Endothelial cell (in vitro differentiated cells): ENCODE measurements around the gene MAD1L1. TPM values are rescaled to one million over a fixed set of nuclear protein-coding genes. Genes with fewer than 3 reads are reported as not detected.

ENCODE experiments used
- DNase-seq: peaks from one replicate; pipeline ENCODE4 v3.0.0; 2021; ENCODE audit warnings: low spot score
- H3K27ac Mint-ChIP-seq: one replicate; pipeline ENCODE4 v1.8.0; 2021; ENCODE audit warnings: mixed read lengths, inconsistent platforms; ENCODE audit not compliant: unreplicated experiment
- H3K27me3 Mint-ChIP-seq: one replicate; pipeline ENCODE4 v1.8.0; 2021; ENCODE audit warnings: mild to moderate bottlenecking, moderate library complexity, mixed read lengths, inconsistent platforms; ENCODE audit not compliant: unreplicated experiment
- H3K36me3 Mint-ChIP-seq: one replicate; pipeline ENCODE4 v1.8.0; 2021; ENCODE audit warnings: mild to moderate bottlenecking, low read depth, mixed read lengths, inconsistent platforms; ENCODE audit not compliant: unreplicated experiment
- H3K4me1 Mint-ChIP-seq: one replicate; pipeline ENCODE4 v1.8.0; 2021; ENCODE audit warnings: mild to moderate bottlenecking, mixed read lengths, inconsistent platforms; ENCODE audit not compliant: unreplicated experiment
- H3K4me3 Mint-ChIP-seq: one replicate; pipeline ENCODE4 v1.8.0; 2021; ENCODE audit warnings: mild to moderate bottlenecking, mixed read lengths, inconsistent platforms; ENCODE audit not compliant: unreplicated experiment
- H3K9me3 Mint-ChIP-seq: one replicate; pipeline ENCODE4 v1.8.0; 2021; ENCODE audit warnings: mixed read lengths, inconsistent platforms; ENCODE audit not compliant: unreplicated experiment
- CTCF ChIP-seq: fragments of 200-600 bp; sonication (generic); IDR thresholded peaks from one replicate; pipeline ENCODE4 v1.5.0; 2021; ENCODE audit warnings: antibody characterized with exemption; ENCODE audit not compliant: unreplicated experiment
- total RNA-seq: library from RNA; stranded (reverse); fragmentation: NEBNext Ultra II Directional; extraction: Animal tissue kit (Norgen Biotek cat#: 25700); gene quantifications from one replicate; pipeline ENCODE4 v1.2.1, GENCODE V29; 2021; ENCODE audit not compliant: unreplicated experiment

The MAD1L1 gene
- total RNA-seq, 1 donor from 2014 or later: 43.3 TPM

- Mint-ChIP-seq H3K4me1 (no peaks in the 10 kb centered on the region), H3K36me3 (peaks cover 13% of the 10 kb centered on the region), H3K27me3 (no peaks in the 10 kb centered on the region), H3K9me3 (no peaks in the 10 kb centered on the region), H3K27ac (no peak overlapping the region), H3K4me3 (peak overlapping the region; percentile 11)
- DNase-seq: no peak
- no peak for TF ChIP-seq CTCF
Measured at GRCh38 chr7:2029211-2029905, 203.4 kb downstream of the MAD1L1 start.

GRCh38 chr7:2028733-2029132 is 204.0 kb downstream of the MAD1L1 start:
- DNase-seq: no peak
- peaks cover 13% of the 10 kb centered on the region for H3K36me3 Mint-ChIP-seq
- no peak overlapping the region for H3K27ac Mint-ChIP-seq
- TF ChIP-seq CTCF: no peak
- no peaks in the 10 kb centered on the region for H3K9me3 Mint-ChIP-seq
- H3K4me3 Mint-ChIP-seq: no peak overlapping the region
- no peaks in the 10 kb centered on the region for H3K4me1 Mint-ChIP-seq
- H3K27me3 Mint-ChIP-seq: no peaks in the 10 kb centered on the region

- H3K36me3 Mint-ChIP-seq: peaks cover 13% of the 10 kb centered on the region
- TF ChIP-seq CTCF: no peak
- no peaks in the 10 kb centered on the region for H3K9me3 Mint-ChIP-seq
- no peaks in the 10 kb centered on the region for H3K4me1 Mint-ChIP-seq
- H3K27ac Mint-ChIP-seq: no peak overlapping the region
- H3K27me3 Mint-ChIP-seq: no peaks in the 10 kb centered on the region
- DNase-seq: no peak
- no peak overlapping the region for H3K4me3 Mint-ChIP-seq
Measured at GRCh38 chr7:2025188-2025587, 207.6 kb downstream of the MAD1L1 start.

- Mint-ChIP-seq H3K9me3 (no peaks in the 10 kb centered on the region), H3K4me3 (no peak overlapping the region), H3K36me3 (peaks cover 16% of the 10 kb centered on the region), H3K27me3 (peaks cover 1% of the 10 kb centered on the region), H3K4me1 (no peaks in the 10 kb centered on the region), H3K27ac (no peak overlapping the region)
- no peak for TF ChIP-seq CTCF
- DNase-seq: no peak
Measured at GRCh38 chr7:2024567-2024918, 208.2 kb downstream of the MAD1L1 start.

GRCh38 chr7:2023877-2024566 is 208.7 kb downstream of the MAD1L1 start:
- no peak for TF ChIP-seq CTCF
- H3K27ac Mint-ChIP-seq: no peak overlapping the region
- H3K9me3 Mint-ChIP-seq: no peaks in the 10 kb centered on the region
- no peaks in the 10 kb centered on the region for H3K4me1 Mint-ChIP-seq
- H3K27me3 Mint-ChIP-seq: peaks cover 3% of the 10 kb centered on the region
- no peak for DNase-seq
- H3K36me3 Mint-ChIP-seq: peaks cover 16% of the 10 kb centered on the region
- H3K4me3 Mint-ChIP-seq: no peak overlapping the region
